Activated CD4-positive, alpha-beta T cell treated with anti-CD3 and anti-CD28 coated beads, Interleukin-2, amount 10 ng/mL, durations not matched to agents 24 days and 14 days (primary cell): ENCODE data around the gene PTPRN2. TPM values are rescaled to one million over a fixed set of nuclear protein-coding genes. Genes with fewer than 3 reads are reported as not detected.

Experiments used
- DNase-seq: peaks from one replicate; pipeline ENCODE4 v3.0.0; 2022
- H3K27ac Mint-ChIP-seq: one replicate; pipeline ENCODE4 v1.8.0; 2022; ENCODE audit warnings: mild to moderate bottlenecking, mixed read lengths
- H3K27me3 Mint-ChIP-seq: one replicate; pipeline ENCODE4 v1.8.0; 2022; ENCODE audit warnings: mixed read lengths
- H3K36me3 Mint-ChIP-seq: one replicate; pipeline ENCODE4 v1.8.0; 2022; ENCODE audit warnings: low read depth, mild to moderate bottlenecking, mixed read lengths
- H3K4me1 Mint-ChIP-seq: one replicate; pipeline ENCODE4 v1.8.0; 2021; ENCODE audit warnings: mixed read lengths
- H3K4me3 Mint-ChIP-seq: one replicate; pipeline ENCODE4 v1.8.0; 2022; ENCODE audit warnings: mild to moderate bottlenecking, moderate library complexity, mixed read lengths
- H3K9me3 Mint-ChIP-seq: one replicate; pipeline ENCODE4 v1.8.0; 2021; ENCODE audit warnings: mixed read lengths
- intact Hi-C: fragments of 100-400 bp; cut with micrococcal nuclease; formaldehyde crosslinking; loops from one replicate; pipeline ENCODE4 v1.15.1; 2023
- total RNA-seq: library from RNA; stranded (reverse); gene quantifications from 2 replicates; pipeline ENCODE4 v1.2.3, GENCODE V29; 2022

Gene PTPRN2
- total RNA-seq, 1 donor from 2014 or later, result 0.33 TPM

DNA sequence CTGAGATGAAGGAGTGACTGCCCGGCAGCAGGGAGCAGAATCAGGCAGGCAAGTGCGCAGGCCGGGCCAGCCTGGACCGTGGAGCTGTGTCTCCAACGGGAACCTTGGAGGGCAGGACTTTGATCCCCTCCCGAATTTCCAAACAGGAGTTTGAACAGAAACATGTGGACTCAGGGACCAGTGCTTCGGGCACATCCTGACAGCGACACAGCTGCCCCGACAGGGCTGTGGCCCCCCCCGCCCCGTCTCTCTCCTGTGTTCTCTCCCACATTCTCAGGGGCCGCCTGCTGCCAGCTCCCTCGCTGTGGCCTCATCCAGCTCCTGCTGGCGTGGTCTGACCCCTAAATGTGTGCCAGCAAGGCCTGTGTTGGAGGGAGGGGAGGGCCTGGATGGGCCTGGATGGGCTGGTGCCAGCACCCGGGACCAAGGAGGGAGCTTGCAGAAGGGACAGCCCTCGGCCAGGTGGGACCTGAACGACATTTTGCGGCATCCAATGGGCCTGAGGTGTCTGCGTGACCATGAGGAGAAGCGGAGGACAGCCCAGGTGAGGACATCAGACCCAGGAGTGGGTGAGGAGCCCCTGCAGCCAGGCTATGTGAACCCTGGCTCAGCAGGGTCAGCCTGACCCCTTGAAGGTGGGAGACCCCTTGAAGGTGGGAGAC lies 1027.9 kb downstream of the PTPRN2 start:
- H3K27me3 Mint-ChIP-seq, result no peaks in the 10 kb centered on the region
- no peak overlapping the region for H3K4me3 Mint-ChIP-seq
- H3K36me3 Mint-ChIP-seq, result no peaks in the 10 kb centered on the region
- H3K4me1 Mint-ChIP-seq, result no peaks in the 10 kb centered on the region
- intact Hi-C loops, result no loop called here
- no peak overlapping the region for H3K27ac Mint-ChIP-seq
- peaks cover 2% of the 10 kb centered on the region for H3K9me3 Mint-ChIP-seq
- DNase-seq, result no peak

DNA sequence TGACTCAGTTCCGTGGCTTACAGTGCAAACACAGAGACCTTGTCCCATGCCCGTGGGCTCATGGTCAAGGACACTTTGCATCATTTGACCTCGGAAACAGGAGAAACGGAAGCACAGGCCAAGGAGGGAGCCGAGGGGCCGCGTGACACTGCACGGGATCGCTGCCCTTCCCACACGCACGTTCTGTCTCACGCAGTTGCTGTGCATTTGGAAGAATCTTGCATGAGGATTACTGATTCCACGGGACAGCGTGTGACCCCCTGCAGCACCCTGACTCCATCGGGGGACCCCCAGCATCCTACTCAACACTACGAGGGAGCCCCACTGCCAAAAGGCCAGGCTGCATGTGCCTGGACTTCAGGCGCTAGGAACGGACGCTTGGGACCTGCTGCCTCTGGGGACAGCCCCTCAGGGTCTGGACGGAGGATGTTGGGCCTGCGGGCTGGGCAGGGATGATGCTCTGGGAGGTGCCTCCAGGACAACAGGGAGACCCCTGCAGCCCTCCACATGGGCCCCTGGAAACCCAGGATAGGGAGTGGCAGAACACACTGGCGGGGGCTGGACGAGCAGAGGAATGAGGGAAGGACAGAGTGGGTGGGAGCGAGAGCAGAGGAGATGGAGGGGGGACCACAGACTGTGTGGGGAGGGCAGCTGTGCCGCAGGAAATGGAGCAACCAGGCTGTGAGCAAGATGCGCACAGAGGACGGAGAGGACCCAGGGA lies 1028.6 kb downstream of the PTPRN2 start:
- intact Hi-C loops, result no loop called here
- no peak overlapping the region for H3K27ac Mint-ChIP-seq
- H3K4me1 Mint-ChIP-seq, result no peaks in the 10 kb centered on the region
- H3K9me3 Mint-ChIP-seq, result no peaks in the 10 kb centered on the region
- H3K4me3 Mint-ChIP-seq, result no peak overlapping the region
- no peak for DNase-seq
- no peaks in the 10 kb centered on the region for H3K36me3 Mint-ChIP-seq
- no peaks in the 10 kb centered on the region for H3K27me3 Mint-ChIP-seq

GRCh38 chr7:157558516-157558874 lies 1029.1 kb downstream of the PTPRN2 start:
- intact Hi-C loops, result no loop called here
- H3K27me3 Mint-ChIP-seq, result no peaks in the 10 kb centered on the region
- H3K4me1 Mint-ChIP-seq, result no peaks in the 10 kb centered on the region
- H3K27ac Mint-ChIP-seq, result no peak overlapping the region
- H3K36me3 Mint-ChIP-seq, result no peaks in the 10 kb centered on the region
- H3K4me3 Mint-ChIP-seq, result no peak overlapping the region
- no peak for DNase-seq
- no peaks in the 10 kb centered on the region for H3K9me3 Mint-ChIP-seq

GRCh38 chr7:157558061-157558460 lies 1029.6 kb downstream of the PTPRN2 start:
- H3K9me3 Mint-ChIP-seq, result no peaks in the 10 kb centered on the region

GRCh38 chr7:157557263-157557662 lies 1030.4 kb downstream of the PTPRN2 start:
- Mint-ChIP-seq H3K36me3 (no peaks in the 10 kb centered on the region), H3K27ac (no peak overlapping the region), H3K4me3 (no peak overlapping the region), H3K9me3 (no peaks in the 10 kb centered on the region), H3K27me3 (no peaks in the 10 kb centered on the region), H3K4me1 (no peaks in the 10 kb centered on the region)
- intact Hi-C loops, result no loop called here
- no peak for DNase-seq

More at GRCh38 chr7:157558061-157558460, 1029.6 kb downstream of the PTPRN2 start:
- no peaks in the 10 kb centered on the region for H3K27me3 Mint-ChIP-seq
- intact Hi-C loops, result no loop called here
- no peaks in the 10 kb centered on the region for H3K4me1 Mint-ChIP-seq
- H3K36me3 Mint-ChIP-seq, result no peaks in the 10 kb centered on the region
- H3K27ac Mint-ChIP-seq, result no peak overlapping the region
- no peak for DNase-seq
- H3K4me3 Mint-ChIP-seq, result no peak overlapping the region

GRCh38 chr7:157556642-157556944 lies 1031.0 kb downstream of the PTPRN2 start:
- Mint-ChIP-seq H3K9me3 (no peaks in the 10 kb centered on the region), H3K36me3 (no peaks in the 10 kb centered on the region), H3K4me3 (no peak overlapping the region), H3K27me3 (no peaks in the 10 kb centered on the region), H3K27ac (no peak overlapping the region), H3K4me1 (no peaks in the 10 kb centered on the region)
- intact Hi-C loops, result no loop called here
- no peak for DNase-seq

DNA sequence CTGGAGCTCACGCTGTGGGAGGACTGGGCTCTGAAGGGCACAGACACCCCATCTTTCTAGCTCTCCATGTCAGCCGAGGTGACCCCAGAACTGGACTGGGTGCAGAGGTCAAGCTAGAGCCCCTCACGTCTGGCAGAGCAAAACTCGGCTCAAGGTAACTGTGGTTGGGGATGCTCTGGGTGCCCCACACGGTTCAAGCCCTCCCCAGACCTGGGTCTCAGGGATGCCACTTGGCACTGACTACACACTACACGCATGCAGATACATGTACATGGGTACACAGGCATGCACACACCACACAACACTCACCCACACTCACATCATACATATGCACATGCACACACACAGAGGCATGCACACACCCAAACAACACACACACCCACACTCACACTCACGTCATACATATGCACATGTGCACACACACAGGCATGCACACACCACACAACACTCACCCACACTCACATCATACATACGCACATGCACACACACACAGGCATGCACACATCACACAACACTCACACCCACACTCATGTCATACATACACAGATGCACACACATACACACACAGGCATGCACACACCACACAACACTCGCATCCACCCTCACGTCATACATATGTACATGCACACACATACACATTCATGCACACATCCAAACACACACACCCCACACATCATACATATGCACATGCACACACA lies 1031.5 kb downstream of the PTPRN2 start:
- DNase-seq, result no peak
- H3K36me3 Mint-ChIP-seq, result no peaks in the 10 kb centered on the region
- H3K4me1 Mint-ChIP-seq, result no peaks in the 10 kb centered on the region
- no peaks in the 10 kb centered on the region for H3K27me3 Mint-ChIP-seq
- no peak overlapping the region for H3K27ac Mint-ChIP-seq
- H3K9me3 Mint-ChIP-seq, result no peaks in the 10 kb centered on the region
- H3K4me3 Mint-ChIP-seq, result no peak overlapping the region
- intact Hi-C loops, result no loop called here

- H3K27me3 Mint-ChIP-seq, result no peaks in the 10 kb centered on the region
- intact Hi-C loops, result no loop called here
Observed at GRCh38 chr7:157555313-157555712, 1032.3 kb downstream of the PTPRN2 start.

GRCh38 chr7:157554393-157555238 lies 1033.0 kb downstream of the PTPRN2 start:
- no peak overlapping the region for H3K27ac Mint-ChIP-seq
- H3K27me3 Mint-ChIP-seq, result no peaks in the 10 kb centered on the region
- no peaks in the 10 kb centered on the region for H3K36me3 Mint-ChIP-seq
- no peaks in the 10 kb centered on the region for H3K4me1 Mint-ChIP-seq
- no peak overlapping the region for H3K4me3 Mint-ChIP-seq
- intact Hi-C loops, result no loop called here
- no peak for DNase-seq
- no peaks in the 10 kb centered on the region for H3K9me3 Mint-ChIP-seq

More at GRCh38 chr7:157555313-157555712, 1032.3 kb downstream of the PTPRN2 start:
- no peak overlapping the region for H3K4me3 Mint-ChIP-seq
- no peaks in the 10 kb centered on the region for H3K4me1 Mint-ChIP-seq
- no peaks in the 10 kb centered on the region for H3K36me3 Mint-ChIP-seq
- DNase-seq, result no peak
- H3K27ac Mint-ChIP-seq, result no peak overlapping the region
- H3K9me3 Mint-ChIP-seq, result no peaks in the 10 kb centered on the region

- no peak overlapping the region for H3K4me3 Mint-ChIP-seq
- H3K9me3 Mint-ChIP-seq, result no peaks in the 10 kb centered on the region
- no peaks in the 10 kb centered on the region for H3K36me3 Mint-ChIP-seq
- no peaks in the 10 kb centered on the region for H3K27me3 Mint-ChIP-seq
- no peak overlapping the region for H3K27ac Mint-ChIP-seq
- intact Hi-C loops, result no loop called here
- no peaks in the 10 kb centered on the region for H3K4me1 Mint-ChIP-seq
- DNase-seq, result no peak
Observed at GRCh38 chr7:157553256-157553655, 1034.4 kb downstream of the PTPRN2 start.

GRCh38 chr7:157552295-157552993 lies 1035.2 kb downstream of the PTPRN2 start:
- H3K27me3 Mint-ChIP-seq, result no peaks in the 10 kb centered on the region
- no peaks in the 10 kb centered on the region for H3K9me3 Mint-ChIP-seq
- no peak for DNase-seq
- no peaks in the 10 kb centered on the region for H3K36me3 Mint-ChIP-seq
- no peak overlapping the region for H3K4me3 Mint-ChIP-seq
- no peak overlapping the region for H3K27ac Mint-ChIP-seq
- intact Hi-C loops, result no loop called here
- no peaks in the 10 kb centered on the region for H3K4me1 Mint-ChIP-seq

DNA sequence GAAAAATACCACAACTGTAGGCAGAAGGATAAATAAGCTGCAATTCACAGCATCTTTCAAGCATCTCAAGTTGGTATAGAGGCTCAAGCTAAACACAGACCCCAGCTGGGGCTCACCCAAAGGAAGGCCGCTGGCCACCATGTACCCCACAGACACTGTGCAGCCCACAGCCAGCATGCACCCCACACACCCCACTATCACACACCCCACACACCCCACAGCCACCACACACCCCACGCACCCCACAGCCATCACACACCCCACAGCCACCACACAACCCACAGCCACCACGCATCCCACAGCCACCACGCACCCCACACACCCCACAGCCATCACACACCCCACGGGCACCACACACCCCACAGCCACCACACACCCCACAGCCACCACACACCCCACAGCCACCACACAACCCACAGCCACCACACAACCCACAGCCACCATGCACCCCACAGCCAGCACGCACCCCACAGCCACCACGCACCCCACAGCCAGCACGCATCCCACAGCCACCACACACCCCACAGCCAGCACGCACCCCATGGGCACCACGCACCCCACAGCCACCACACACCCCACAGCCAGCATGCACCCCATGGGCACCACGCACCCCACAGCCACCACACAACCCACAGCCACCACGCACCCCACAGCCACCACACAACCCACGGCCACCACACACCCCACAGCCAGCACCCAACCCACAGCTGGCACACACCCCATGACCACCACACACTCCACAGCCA lies 1036.1 kb downstream of the PTPRN2 start:
- intact Hi-C loops, result no loop called here
- Mint-ChIP-seq H3K36me3 (no peaks in the 10 kb centered on the region), H3K27ac (no peak overlapping the region), H3K4me1 (no peaks in the 10 kb centered on the region), H3K27me3 (no peaks in the 10 kb centered on the region), H3K4me3 (no peak overlapping the region), H3K9me3 (no peaks in the 10 kb centered on the region)
- DNase-seq, result no peak
